ENCODE measurements around the gene CEPT1. TPM values are rescaled to one million over a fixed set of nuclear protein-coding genes. Genes with fewer than 3 reads are reported as not detected.

Gene CEPT1
- total and polyA plus RNA-seq, 2 of the 13 experiments (the other 11 are each of a cell fraction or from before 2014, with no cell fraction given) = 35.7 to 48.2 TPM

DNA sequence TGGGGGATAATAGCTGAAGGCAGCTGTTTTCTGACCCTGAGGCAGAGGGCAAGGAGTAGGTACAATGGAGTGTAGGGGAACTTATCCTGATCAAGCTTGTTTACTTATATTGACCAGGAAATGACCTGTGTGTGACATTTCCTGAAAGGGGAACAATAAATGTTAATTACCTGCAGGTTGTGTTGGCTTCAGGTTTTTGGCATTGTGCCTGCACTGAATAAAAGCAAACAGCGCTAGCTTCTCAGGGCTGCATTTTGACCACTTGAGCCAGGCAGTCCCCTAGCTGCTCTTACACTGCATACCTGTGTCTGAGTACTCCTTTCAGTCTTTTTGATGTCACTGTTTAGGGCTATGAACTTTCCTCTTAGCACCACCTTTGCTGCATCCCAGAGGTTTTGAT lies 40.7 kb upstream of the CEPT1 start (continued):
- TF ChIP-seq, protein P1, sequence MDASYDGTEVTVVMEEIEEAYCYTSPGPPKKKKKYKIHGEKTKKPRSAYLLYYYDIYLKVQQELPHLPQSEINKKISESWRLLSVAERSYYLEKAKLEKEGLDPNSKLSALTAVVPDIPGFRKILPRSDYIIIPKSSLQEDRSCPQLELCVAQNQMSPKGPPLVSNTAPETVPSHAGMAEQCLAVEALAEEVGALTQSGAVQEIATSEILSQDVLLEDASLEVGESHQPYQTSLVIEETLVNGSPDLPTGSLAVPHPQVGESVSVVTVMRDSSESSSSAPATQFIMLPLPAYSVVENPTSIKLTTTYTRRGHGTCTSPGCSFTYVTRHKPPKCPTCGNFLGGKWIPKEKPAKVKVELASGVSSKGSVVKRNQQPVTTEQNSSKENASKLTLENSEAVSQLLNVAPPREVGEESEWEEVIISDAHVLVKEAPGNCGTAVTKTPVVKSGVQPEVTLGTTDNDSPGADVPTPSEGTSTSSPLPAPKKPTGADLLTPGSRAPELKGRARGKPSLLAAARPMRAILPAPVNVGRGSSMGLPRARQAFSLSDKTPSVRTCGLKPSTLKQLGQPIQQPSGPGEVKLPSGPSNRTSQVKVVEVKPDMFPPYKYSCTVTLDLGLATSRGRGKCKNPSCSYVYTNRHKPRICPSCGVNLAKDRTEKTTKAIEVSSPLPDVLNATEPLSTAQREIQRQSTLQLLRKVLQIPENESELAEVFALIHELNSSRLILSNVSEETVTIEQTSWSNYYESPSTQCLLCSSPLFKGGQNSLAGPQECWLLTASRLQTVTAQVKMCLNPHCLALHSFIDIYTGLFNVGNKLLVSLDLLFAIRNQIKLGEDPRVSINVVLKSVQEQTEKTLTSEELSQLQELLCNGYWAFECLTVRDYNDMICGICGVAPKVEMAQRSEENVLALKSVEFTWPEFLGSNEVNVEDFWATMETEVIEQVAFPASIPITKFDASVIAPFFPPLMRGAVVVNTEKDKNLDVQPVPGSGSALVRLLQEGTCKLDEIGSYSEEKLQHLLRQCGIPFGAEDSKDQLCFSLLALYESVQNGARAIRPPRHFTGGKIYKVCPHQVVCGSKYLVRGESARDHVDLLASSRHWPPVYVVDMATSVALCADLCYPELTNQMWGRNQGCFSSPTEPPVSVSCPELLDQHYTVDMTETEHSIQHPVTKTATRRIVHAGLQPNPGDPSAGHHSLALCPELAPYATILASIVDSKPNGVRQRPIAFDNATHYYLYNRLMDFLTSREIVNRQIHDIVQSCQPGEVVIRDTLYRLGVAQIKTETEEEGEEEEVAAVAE (CRISPR knock-in tag; IDR thresholded peaks at IDR 0.05; ENCODE audit: borderline replicate concordance) = no peak
- TF ChIP-seq SOX5 (CRISPR knock-in tag; IDR thresholded peaks at IDR 0.05; ENCODE audit: borderline replicate concordance) (peak; percentile 69; the same call in 1 of the 2 replicates), ZNF891 (CRISPR knock-in tag; IDR thresholded peaks at IDR 0.05) (no peak), SOX6 (IDR thresholded peaks at IDR 0.05) (no peak), SOX6 (CRISPR knock-in tag; IDR thresholded peaks at IDR 0.05) (peak; percentile 44), ZFP90 (CRISPR knock-in tag; IDR thresholded peaks at IDR 0.05; ENCODE audit: borderline replicate concordance) (peak; percentile 100), TEAD2 (CRISPR knock-in tag; IDR thresholded peaks at IDR 0.05) (no peak), FOXP1 (IDR thresholded peaks at IDR 0.05) (no peak), FOXP1 (CRISPR knock-in tag; IDR thresholded peaks at IDR 0.05) (peak; percentile 45), RARA (CRISPR knock-in tag; IDR thresholded peaks at IDR 0.05) (peak; percentile 73), NR2F6 (IDR thresholded peaks at IDR 0.05) (0 out of 2 replicates have a peak, but pooled peaks have one; percentile 37), NR2F6 (CRISPR knock-in tag; IDR thresholded peaks at IDR 0.05) (no peak), SALL2 (CRISPR knock-in tag; IDR thresholded peaks at IDR 0.05) (no peak), POLR2A (IDR thresholded peaks at IDR 0.05; ENCODE audit: insufficient read depth in 1 of 2, low read depth in 2 of 2, low read length in 2 of 2) (no peak), ZNF720 (CRISPR knock-in tag; IDR thresholded peaks at IDR 0.05) (no peak)
- TF ChIP-seq, protein P2, sequence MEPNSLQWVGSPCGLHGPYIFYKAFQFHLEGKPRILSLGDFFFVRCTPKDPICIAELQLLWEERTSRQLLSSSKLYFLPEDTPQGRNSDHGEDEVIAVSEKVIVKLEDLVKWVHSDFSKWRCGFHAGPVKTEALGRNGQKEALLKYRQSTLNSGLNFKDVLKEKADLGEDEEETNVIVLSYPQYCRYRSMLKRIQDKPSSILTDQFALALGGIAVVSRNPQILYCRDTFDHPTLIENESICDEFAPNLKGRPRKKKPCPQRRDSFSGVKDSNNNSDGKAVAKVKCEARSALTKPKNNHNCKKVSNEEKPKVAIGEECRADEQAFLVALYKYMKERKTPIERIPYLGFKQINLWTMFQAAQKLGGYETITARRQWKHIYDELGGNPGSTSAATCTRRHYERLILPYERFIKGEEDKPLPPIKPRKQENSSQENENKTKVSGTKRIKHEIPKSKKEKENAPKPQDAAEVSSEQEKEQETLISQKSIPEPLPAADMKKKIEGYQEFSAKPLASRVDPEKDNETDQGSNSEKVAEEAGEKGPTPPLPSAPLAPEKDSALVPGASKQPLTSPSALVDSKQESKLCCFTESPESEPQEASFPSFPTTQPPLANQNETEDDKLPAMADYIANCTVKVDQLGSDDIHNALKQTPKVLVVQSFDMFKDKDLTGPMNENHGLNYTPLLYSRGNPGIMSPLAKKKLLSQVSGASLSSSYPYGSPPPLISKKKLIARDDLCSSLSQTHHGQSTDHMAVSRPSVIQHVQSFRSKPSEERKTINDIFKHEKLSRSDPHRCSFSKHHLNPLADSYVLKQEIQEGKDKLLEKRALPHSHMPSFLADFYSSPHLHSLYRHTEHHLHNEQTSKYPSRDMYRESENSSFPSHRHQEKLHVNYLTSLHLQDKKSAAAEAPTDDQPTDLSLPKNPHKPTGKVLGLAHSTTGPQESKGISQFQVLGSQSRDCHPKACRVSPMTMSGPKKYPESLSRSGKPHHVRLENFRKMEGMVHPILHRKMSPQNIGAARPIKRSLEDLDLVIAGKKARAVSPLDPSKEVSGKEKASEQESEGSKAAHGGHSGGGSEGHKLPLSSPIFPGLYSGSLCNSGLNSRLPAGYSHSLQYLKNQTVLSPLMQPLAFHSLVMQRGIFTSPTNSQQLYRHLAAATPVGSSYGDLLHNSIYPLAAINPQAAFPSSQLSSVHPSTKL (CRISPR knock-in tag; IDR thresholded peaks at IDR 0.05) = peak; percentile 34; the same call in 1 of the 2 replicates
- TF ChIP-seq, protein P3, sequence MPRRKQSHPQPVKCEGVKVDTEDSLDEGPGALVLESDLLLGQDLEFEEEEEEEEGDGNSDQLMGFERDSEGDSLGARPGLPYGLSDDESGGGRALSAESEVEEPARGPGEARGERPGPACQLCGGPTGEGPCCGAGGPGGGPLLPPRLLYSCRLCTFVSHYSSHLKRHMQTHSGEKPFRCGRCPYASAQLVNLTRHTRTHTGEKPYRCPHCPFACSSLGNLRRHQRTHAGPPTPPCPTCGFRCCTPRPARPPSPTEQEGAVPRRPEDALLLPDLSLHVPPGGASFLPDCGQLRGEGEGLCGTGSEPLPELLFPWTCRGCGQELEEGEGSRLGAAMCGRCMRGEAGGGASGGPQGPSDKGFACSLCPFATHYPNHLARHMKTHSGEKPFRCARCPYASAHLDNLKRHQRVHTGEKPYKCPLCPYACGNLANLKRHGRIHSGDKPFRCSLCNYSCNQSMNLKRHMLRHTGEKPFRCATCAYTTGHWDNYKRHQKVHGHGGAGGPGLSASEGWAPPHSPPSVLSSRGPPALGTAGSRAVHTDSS (CRISPR knock-in tag; conservative IDR thresholded peaks at IDR 0.05) = no peak
- TF ChIP-seq, protein P4, sequence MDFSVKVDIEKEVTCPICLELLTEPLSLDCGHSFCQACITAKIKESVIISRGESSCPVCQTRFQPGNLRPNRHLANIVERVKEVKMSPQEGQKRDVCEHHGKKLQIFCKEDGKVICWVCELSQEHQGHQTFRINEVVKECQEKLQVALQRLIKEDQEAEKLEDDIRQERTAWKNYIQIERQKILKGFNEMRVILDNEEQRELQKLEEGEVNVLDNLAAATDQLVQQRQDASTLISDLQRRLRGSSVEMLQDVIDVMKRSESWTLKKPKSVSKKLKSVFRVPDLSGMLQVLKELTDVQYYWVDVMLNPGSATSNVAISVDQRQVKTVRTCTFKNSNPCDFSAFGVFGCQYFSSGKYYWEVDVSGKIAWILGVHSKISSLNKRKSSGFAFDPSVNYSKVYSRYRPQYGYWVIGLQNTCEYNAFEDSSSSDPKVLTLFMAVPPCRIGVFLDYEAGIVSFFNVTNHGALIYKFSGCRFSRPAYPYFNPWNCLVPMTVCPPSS (IDR thresholded peaks at IDR 0.05) = no peak
- TF ChIP-seq, protein P5, sequence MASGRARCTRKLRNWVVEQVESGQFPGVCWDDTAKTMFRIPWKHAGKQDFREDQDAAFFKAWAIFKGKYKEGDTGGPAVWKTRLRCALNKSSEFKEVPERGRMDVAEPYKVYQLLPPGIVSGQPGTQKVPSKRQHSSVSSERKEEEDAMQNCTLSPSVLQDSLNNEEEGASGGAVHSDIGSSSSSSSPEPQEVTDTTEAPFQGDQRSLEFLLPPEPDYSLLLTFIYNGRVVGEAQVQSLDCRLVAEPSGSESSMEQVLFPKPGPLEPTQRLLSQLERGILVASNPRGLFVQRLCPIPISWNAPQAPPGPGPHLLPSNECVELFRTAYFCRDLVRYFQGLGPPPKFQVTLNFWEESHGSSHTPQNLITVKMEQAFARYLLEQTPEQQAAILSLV (CRISPR knock-in tag; IDR thresholded peaks at IDR 0.05; ENCODE audit: borderline replicate concordance) = no peak
- TF ChIP-seq, protein P6, sequence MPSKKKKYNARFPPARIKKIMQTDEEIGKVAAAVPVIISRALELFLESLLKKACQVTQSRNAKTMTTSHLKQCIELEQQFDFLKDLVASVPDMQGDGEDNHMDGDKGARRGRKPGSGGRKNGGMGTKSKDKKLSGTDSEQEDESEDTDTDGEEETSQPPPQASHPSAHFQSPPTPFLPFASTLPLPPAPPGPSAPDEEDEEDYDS (CRISPR knock-in tag; IDR thresholded peaks at IDR 0.05) = no peak

All from HepG2 (cell line).